ENCODE results near the gene CACTIN.

- TF ChIP-seq EZH2 (optimal IDR thresholded peaks at IDR 0.05; ENCODE audit: low read depth, low read length) (no peak), CTCF (IDR thresholded peaks at IDR 0.05; ENCODE audit: low read length) (no peak)
These were observed 41.9 kb upstream of the CACTIN start for GRCh38 chr19:3668331-3669081.
